ENCODE measurements around the gene LRRFIP2. TPM values are rescaled to one million over a fixed set of nuclear protein-coding genes. Genes with fewer than 3 reads are reported as not detected.

Gene LRRFIP2
- total RNA-seq, 2 donors from 2014 or later, result 32.6 to 34.6 TPM

DNA sequence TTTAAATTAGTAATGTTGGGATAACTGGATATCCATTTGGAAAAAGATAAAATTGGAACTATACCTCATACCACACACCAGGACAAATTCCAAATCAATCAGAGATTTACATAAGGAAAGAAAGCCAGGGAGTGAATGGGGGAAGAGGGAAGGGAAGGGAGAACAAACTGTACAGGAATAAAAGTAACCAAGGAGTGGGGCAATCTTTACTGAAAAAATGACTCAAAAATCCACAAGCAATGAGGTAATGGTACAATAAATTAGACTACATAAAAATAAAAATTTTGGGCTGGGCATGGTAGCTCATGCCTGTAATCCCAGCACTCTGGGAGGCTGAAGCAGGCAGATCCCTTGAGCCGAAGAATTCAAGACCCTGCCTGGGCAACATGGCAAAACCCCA lies 98.4 kb downstream of the LRRFIP2 start:
- Histone ChIP-seq H3K9me3 (ENCODE audit: control insufficient read depth, low read length) (no peaks in the 10 kb centered on the region), H3K36me3 (ENCODE audit: control insufficient read depth, insufficient read depth, low read length) (peaks cover 41% of the 10 kb centered on the region), H3K27me3 (ENCODE audit: control insufficient read depth, insufficient read depth, low read length, poor library complexity, severe bottlenecking) (no peaks in the 10 kb centered on the region), H3K4me1 (ENCODE audit: control insufficient read depth, insufficient read depth, low read length) (no peaks in the 10 kb centered on the region), H3K4me3 (ENCODE audit: low read length) (no peak overlapping the region), H3K27ac (ENCODE audit: low read depth, low read length) (no peak overlapping the region), H3K9ac (ENCODE audit: extremely low read depth, low read length, poor library complexity, severe bottlenecking) (no peak overlapping the region)
- no peaks in the 10 kb centered on the region for H3K4me1 Mint-ChIP-seq
- TF ChIP-seq, protein P1, sequence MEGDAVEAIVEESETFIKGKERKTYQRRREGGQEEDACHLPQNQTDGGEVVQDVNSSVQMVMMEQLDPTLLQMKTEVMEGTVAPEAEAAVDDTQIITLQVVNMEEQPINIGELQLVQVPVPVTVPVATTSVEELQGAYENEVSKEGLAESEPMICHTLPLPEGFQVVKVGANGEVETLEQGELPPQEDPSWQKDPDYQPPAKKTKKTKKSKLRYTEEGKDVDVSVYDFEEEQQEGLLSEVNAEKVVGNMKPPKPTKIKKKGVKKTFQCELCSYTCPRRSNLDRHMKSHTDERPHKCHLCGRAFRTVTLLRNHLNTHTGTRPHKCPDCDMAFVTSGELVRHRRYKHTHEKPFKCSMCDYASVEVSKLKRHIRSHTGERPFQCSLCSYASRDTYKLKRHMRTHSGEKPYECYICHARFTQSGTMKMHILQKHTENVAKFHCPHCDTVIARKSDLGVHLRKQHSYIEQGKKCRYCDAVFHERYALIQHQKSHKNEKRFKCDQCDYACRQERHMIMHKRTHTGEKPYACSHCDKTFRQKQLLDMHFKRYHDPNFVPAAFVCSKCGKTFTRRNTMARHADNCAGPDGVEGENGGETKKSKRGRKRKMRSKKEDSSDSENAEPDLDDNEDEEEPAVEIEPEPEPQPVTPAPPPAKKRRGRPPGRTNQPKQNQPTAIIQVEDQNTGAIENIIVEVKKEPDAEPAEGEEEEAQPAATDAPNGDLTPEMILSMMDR (conservative IDR thresholded peaks at IDR 0.05), result no peak
- H3K4me3 Mint-ChIP-seq, result no peak overlapping the region
- H3K27ac Mint-ChIP-seq, result no peak overlapping the region
- WGBS, 2 experiments (ENCODE audit: insufficient coverage in 1 of 2, insufficient read length in 1 of 2), result 75 to 92% methylated on average over 1 of the region's 1 CpG
- H3K36me3 Mint-ChIP-seq (ENCODE audit: low read depth), result peaks cover 33% of the 10 kb centered on the region
- H3K27me3 Mint-ChIP-seq (ENCODE audit: insufficient read depth), result no peaks in the 10 kb centered on the region
- no peak for DNase-seq
- no peaks in the 10 kb centered on the region for H3K9me3 Mint-ChIP-seq

DNA sequence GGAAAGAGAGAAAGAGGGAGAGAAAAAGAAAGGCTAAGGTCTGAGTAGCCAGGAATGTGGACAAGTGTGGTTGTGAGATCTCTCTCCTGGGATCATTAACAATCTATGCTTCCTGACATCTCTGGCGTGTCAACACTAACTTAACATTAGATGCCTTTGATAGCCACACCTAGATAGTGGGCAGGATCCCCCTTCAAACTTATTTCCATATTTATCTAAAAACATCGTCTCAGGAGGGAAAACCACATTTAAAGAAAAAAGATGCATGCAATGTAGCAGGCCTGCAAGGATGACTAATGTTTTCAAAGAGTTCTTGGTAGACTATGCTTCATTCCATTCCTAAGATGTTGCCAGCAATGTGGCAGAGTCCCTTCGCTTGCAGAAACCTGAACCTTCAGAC lies 100.2 kb downstream of the LRRFIP2 start:
- peaks cover 33% of the 10 kb centered on the region for H3K36me3 Mint-ChIP-seq (ENCODE audit: low read depth)
- 61 to 96% methylated on average over 2 to 3 of the region's 3 CpGs for WGBS, 2 experiments (ENCODE audit: insufficient coverage in 1 of 2, insufficient read length in 1 of 2)
- H3K4me3 Mint-ChIP-seq, result no peak overlapping the region
- H3K27ac Mint-ChIP-seq, result no peak overlapping the region
- H3K9ac ChIP-seq (ENCODE audit: extremely low read depth, low read length, poor library complexity, severe bottlenecking), result no peak overlapping the region
- DNase-seq, result no peak
- H3K36me3 ChIP-seq (ENCODE audit: control insufficient read depth, insufficient read depth, low read length), result peaks cover 34% of the 10 kb centered on the region
- H3K4me1 ChIP-seq (ENCODE audit: control insufficient read depth, insufficient read depth, low read length), result no peaks in the 10 kb centered on the region
- H3K9me3 ChIP-seq (ENCODE audit: control insufficient read depth, low read length), result no peaks in the 10 kb centered on the region
- H3K27me3 ChIP-seq (ENCODE audit: control insufficient read depth, insufficient read depth, low read length, poor library complexity, severe bottlenecking), result no peaks in the 10 kb centered on the region
- H3K4me3 ChIP-seq (ENCODE audit: low read length), result no peak overlapping the region
- H3K27me3 Mint-ChIP-seq (ENCODE audit: insufficient read depth), result no peaks in the 10 kb centered on the region
- no peak overlapping the region for H3K27ac ChIP-seq (ENCODE audit: low read depth, low read length)
- TF ChIP-seq, protein P1 (conservative IDR thresholded peaks at IDR 0.05), result no peak
- no peaks in the 10 kb centered on the region for H3K9me3 Mint-ChIP-seq
- no peaks in the 10 kb centered on the region for H3K4me1 Mint-ChIP-seq

DNA sequence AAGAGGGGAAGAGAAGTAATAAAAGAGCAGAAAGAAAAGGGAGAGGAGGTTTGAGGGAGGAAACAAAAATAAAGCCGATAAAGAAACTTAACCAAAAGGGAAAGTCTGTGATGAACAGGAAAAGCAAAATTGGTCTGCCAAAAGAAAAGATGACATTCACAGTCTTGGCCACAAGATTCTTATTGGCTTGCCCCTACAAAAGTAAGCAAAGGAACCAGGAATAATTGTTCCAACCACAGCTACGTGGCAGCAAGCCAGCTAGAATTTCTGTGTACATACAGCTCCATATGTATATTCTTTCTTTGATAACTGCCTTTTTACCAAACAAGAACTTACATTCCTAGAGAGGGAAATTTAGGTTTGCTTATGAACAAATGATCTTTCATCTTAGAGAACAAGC lies 101.5 kb downstream of the LRRFIP2 start:
- 91 to 100% methylated on average over 1 to 2 of the region's 2 CpGs for WGBS, 2 experiments (ENCODE audit: insufficient coverage in 1 of 2, insufficient read length in 1 of 2)
- Mint-ChIP-seq H3K27me3 (ENCODE audit: insufficient read depth) (no peaks in the 10 kb centered on the region), H3K27ac (no peak overlapping the region), H3K36me3 (ENCODE audit: low read depth) (peaks cover 35% of the 10 kb centered on the region), H3K4me1 (no peaks in the 10 kb centered on the region), H3K4me3 (no peak overlapping the region), H3K9me3 (no peaks in the 10 kb centered on the region)
- peaks cover 36% of the 10 kb centered on the region for H3K36me3 ChIP-seq (ENCODE audit: control insufficient read depth, insufficient read depth, low read length)
- H3K9ac ChIP-seq (ENCODE audit: extremely low read depth, low read length, poor library complexity, severe bottlenecking), result no peak overlapping the region
- TF ChIP-seq, protein P1 (conservative IDR thresholded peaks at IDR 0.05), result no peak
- H3K9me3 ChIP-seq (ENCODE audit: control insufficient read depth, low read length), result no peaks in the 10 kb centered on the region
- H3K4me3 ChIP-seq (ENCODE audit: low read length), result no peak overlapping the region
- no peak overlapping the region for H3K27ac ChIP-seq (ENCODE audit: low read depth, low read length)
- H3K4me1 ChIP-seq (ENCODE audit: control insufficient read depth, insufficient read depth, low read length), result no peaks in the 10 kb centered on the region
- no peak for DNase-seq
- H3K27me3 ChIP-seq (ENCODE audit: control insufficient read depth, insufficient read depth, low read length, poor library complexity, severe bottlenecking), result no peaks in the 10 kb centered on the region

Measured in endodermal cell (in vitro differentiated cells).